Smooth muscle cell (in vitro differentiated cells): ENCODE data around the gene SDF2L1. TPM values are rescaled to one million over a fixed set of nuclear protein-coding genes. Genes with fewer than 3 reads are reported as not detected.

ENCODE experiments used
- DNase-seq: peaks from one replicate; lab custom pipeline; 2025; ENCODE audit not compliant: unreplicated experiment; lab: John Stamatoyannopoulos, UW
- H2AFZ ChIP-seq: fragments of 200-600 bp; sonication (generic); 2 replicates; pipeline ENCODE4 v1.6.0; 2016; ENCODE audit warnings: antibody characterized with exemption, low read depth, mild to moderate bottlenecking
- H3F3A ChIP-seq: fragments of 200-600 bp; sonication (generic); 2 replicates; pipeline ENCODE4 v1.6.0; 2017; ENCODE audit warnings: antibody characterized with exemption, low read depth
- H3K27ac ChIP-seq: fragments of 200-600 bp; sonication (generic); 2 replicates; pipeline ENCODE4 v1.5.1; 2016; ENCODE audit warnings: low read depth, mild to moderate bottlenecking
- H3K27me3 ChIP-seq: fragments of 200-600 bp; sonication (generic); 2 replicates; pipeline ENCODE4 v1.6.1; 2016; ENCODE audit warnings: low read depth, mild to moderate bottlenecking
- H3K36me3 ChIP-seq: fragments of 200-600 bp; sonication (generic); 2 replicates; pipeline ENCODE4 v1.5.1; 2016; ENCODE audit warnings: low read depth
- H3K4me1 ChIP-seq: fragments of 200-600 bp; sonication (generic); 2 replicates; pipeline ENCODE4 v1.5.1; 2016; ENCODE audit warnings: low read depth
- H3K4me2 ChIP-seq: fragments of 200-600 bp; sonication (generic); 2 replicates; pipeline ENCODE4 v1.6.0; 2016; ENCODE audit warnings: mild to moderate bottlenecking
- H3K4me3 ChIP-seq: fragments of 200-600 bp; sonication (generic); 2 replicates; pipeline ENCODE4 v1.5.1; 2016; ENCODE audit warnings: mild to moderate bottlenecking
- H3K79me2 ChIP-seq: fragments of 200-600 bp; sonication (generic); 2 replicates; pipeline ENCODE4 v1.6.0; 2016; ENCODE audit warnings: low read depth, mild to moderate bottlenecking
- H3K9ac ChIP-seq: fragments of 200-600 bp; sonication (generic); 2 replicates; pipeline ENCODE4 v1.6.0; 2016; ENCODE audit warnings: low read depth
- H3K9me3 ChIP-seq: fragments of 200-600 bp; sonication (generic); replicated peaks from 2 replicates; pipeline ENCODE4 v1.5.1; 2016; ENCODE audit warnings: low read depth
- H4K20me1 ChIP-seq: fragments of 200-600 bp; sonication (generic); 2 replicates; pipeline ENCODE4 v1.6.0; 2016; ENCODE audit warnings: low read depth
- CTCF ChIP-seq: fragments of 200-600 bp; sonication (generic); IDR thresholded peaks from 2 replicates; pipeline ENCODE4 v1.5.1; 2017; ENCODE audit warnings: borderline replicate concordance, mild to moderate bottlenecking, antibody characterized with exemption; ENCODE audit not compliant: insufficient read depth, poor library complexity, severe bottlenecking
- WGBS: methylation state at CpG from one replicate; pipeline ENCODE4 v1.1.7; 2016; ENCODE audit warnings: low lambda C conversion rate; 5-methylcytosine and 5-hydroxymethylcytosine counted together
- polyA plus RNA-seq: library from polyadenylated mRNA; unstranded; fragments of >200 nt; fragmentation: Nextera tagmentation; extraction: Ambion mirVana; gene quantifications from 2 replicates; pipeline ENCODE4 v1.2.1, GENCODE V29; 2016
- total RNA-seq: library from RNA; depleted of rRNA; stranded (reverse); fragments of >200 nt; gene quantifications from 2 replicates; pipeline ENCODE4 v1.2.3, GENCODE V29; 2014

Gene SDF2L1
- total and polyA plus RNA-seq, 2 experiments from 2014 or later, result 24.9 to 102 TPM

GRCh38 chr22:21624880-21625791 lies 17.0 kb upstream of the SDF2L1 start:
- Histone ChIP-seq H3K9ac (no peak overlapping the region), H4K20me1 (peaks cover 87% of the 10 kb centered on the region), H3K4me2 (no peak overlapping the region), H3K4me1 (no peaks in the 10 kb centered on the region), H3K36me3 (no peaks in the 10 kb centered on the region), H2AFZ (no peak overlapping the region), H3K27ac (peak overlapping the region; percentile 8), H3K9me3 (no peaks in the 10 kb centered on the region), H3F3A (no peaks in the 10 kb centered on the region), H3K79me2 (peaks cover 19% of the 10 kb centered on the region), H3K27me3 (no peaks in the 10 kb centered on the region), H3K4me3 (no peak overlapping the region)
- WGBS, result 88% methylated on average over 12 of the region's 12 CpGs
- no peak for TF ChIP-seq CTCF
- no peak for DNase-seq

GRCh38 chr22:21626073-21626734 lies 15.9 kb upstream of the SDF2L1 start:
- no peak for TF ChIP-seq CTCF
- WGBS, result 80% methylated on average over 4 of the region's 4 CpGs
- Histone ChIP-seq H4K20me1 (peaks cover 77% of the 10 kb centered on the region), H3K27me3 (no peaks in the 10 kb centered on the region), H3K4me1 (no peaks in the 10 kb centered on the region), H3F3A (no peaks in the 10 kb centered on the region), H2AFZ (no peak overlapping the region), H3K36me3 (no peaks in the 10 kb centered on the region), H3K9ac (no peak overlapping the region), H3K4me3 (no peak overlapping the region), H3K9me3 (no peaks in the 10 kb centered on the region), H3K79me2 (peaks cover 12% of the 10 kb centered on the region), H3K4me2 (no peak overlapping the region), H3K27ac (no peak overlapping the region)
- DNase-seq, result no peak

GRCh38 chr22:21626735-21627469 lies 15.2 kb upstream of the SDF2L1 start:
- H4K20me1 ChIP-seq, result peaks cover 72% of the 10 kb centered on the region
- H3K27ac ChIP-seq, result no peak overlapping the region
- DNase-seq, result no peak
- H3F3A ChIP-seq, result no peaks in the 10 kb centered on the region
- H3K4me2 ChIP-seq, result no peak overlapping the region
- H2AFZ ChIP-seq, result no peak overlapping the region
- H3K4me3 ChIP-seq, result no peak overlapping the region
- TF ChIP-seq CTCF, result no peak
- peaks cover 10% of the 10 kb centered on the region for H3K79me2 ChIP-seq
- H3K36me3 ChIP-seq, result no peaks in the 10 kb centered on the region
- no peaks in the 10 kb centered on the region for H3K27me3 ChIP-seq
- H3K4me1 ChIP-seq, result no peaks in the 10 kb centered on the region
- no peaks in the 10 kb centered on the region for H3K9me3 ChIP-seq
- no peak overlapping the region for H3K9ac ChIP-seq
- 91% methylated on average over 11 of the region's 11 CpGs for WGBS
